Activated naive CD8-positive, alpha-beta T cell treated with anti-CD3 and anti-CD28 coated beads, Interleukin-2, amount 50 U/mL, for 16 hours (primary cell): ENCODE results near the gene KAT7.

Experiments
- DNase-seq: peaks from one replicate; pipeline ENCODE4 v3.0.0-alpha.2; 2020; ENCODE audit warnings: low read depth, low spot score

The KAT7 gene

GRCh38 chr17:49842371-49842770, 53.9 kb downstream of the KAT7 start:
- DNase-seq = no peak

- no peak for DNase-seq
These were observed 54.4 kb downstream of the KAT7 start for GRCh38 chr17:49842846-49843245.

GRCh38 chr17:49843774-49844350, 55.4 kb downstream of the KAT7 start:
- no peak for DNase-seq

- DNase-seq = no peak
These were observed 56.8 kb downstream of the KAT7 start for GRCh38 chr17:49845321-49845720.

GRCh38 chr17:49846938-49847712, 58.6 kb downstream of the KAT7 start:
- DNase-seq = no peak

GRCh38 chr17:49848019-49848473, 59.6 kb downstream of the KAT7 start, which contains the start of gene TAC4:
TAC4 (minus strand) TSS chr17:49848069; CDS start chr17:49848017, 52 bp downstream.
- DNase-seq = no peak

GRCh38 chr17:49848739-49849138, 60.3 kb downstream of the KAT7 start:
- DNase-seq = no peak

GRCh38 chr17:49850218-49850610, 61.7 kb downstream of the KAT7 start:
- no peak for DNase-seq

- no peak for DNase-seq
These were observed 62.4 kb downstream of the KAT7 start for GRCh38 chr17:49850772-49851386.

- DNase-seq = peak; percentile 32
These were observed 63.2 kb downstream of the KAT7 start for GRCh38 chr17:49851387-49852291.

GRCh38 chr17:49853470-49854015, 65.1 kb downstream of the KAT7 start:
- no peak for DNase-seq

- no peak for DNase-seq
These were observed 65.6 kb downstream of the KAT7 start for GRCh38 chr17:49854126-49854525.

- DNase-seq = no peak
These were observed 70.3 kb downstream of the KAT7 start for GRCh38 chr17:49858796-49859195.

- DNase-seq = no peak
These were observed 71.8 kb downstream of the KAT7 start for GRCh38 chr17:49859991-49860953.

GRCh38 chr17:49861150-49861884, 72.8 kb downstream of the KAT7 start:
- peak; percentile 29 for DNase-seq

GRCh38 chr17:49862781-49863331, 74.4 kb downstream of the KAT7 start:
- DNase-seq = no peak

- no peak for DNase-seq
These were observed 77.5 kb downstream of the KAT7 start for GRCh38 chr17:49866019-49866380.

- no peak for DNase-seq
These were observed 78.5 kb downstream of the KAT7 start for GRCh38 chr17:49866882-49867413.

- DNase-seq = no peak
These were observed 80.5 kb downstream of the KAT7 start for GRCh38 chr17:49869038-49869374.
